Caco-2 (cell line): ENCODE measurements around the gene DGKB. TPM values are rescaled to one million over a fixed set of nuclear protein-coding genes. Genes with fewer than 3 reads are reported as not detected.

Experiments
- BruUV-seq: library from RNA; stranded (reverse); fragments of 400-500 nt; replicated peaks from 2 replicates; lab custom pipeline; 2021; lab: Mats Ljungman, UMichigan
- CTCF ChIA-PET: fragments of 300-600 bp; sonication (Branson Sonifier 250); formaldehyde crosslinking; loops from one replicate; lab custom pipeline; 2022; ENCODE audit warnings: antibody characterized with exemption; lab: Charles Lee
- POLR2A ChIA-PET: fragments of 300-600 bp; sonication (Branson Sonifier 250); formaldehyde crosslinking; loops from one replicate; lab custom pipeline; 2022; ENCODE audit warnings: antibody characterized with exemption; lab: Charles Lee
- DNase-seq, 2 experiments: peaks; one replicate each; pipeline versions ENCODE4 v3.0.0 to v3.0.0-alpha.2; 2020 to 2022
- H3K27me3 ChIP-seq: replicated peaks from 2 replicates; pipeline ENCODE4 v1.6.0; 2011; ENCODE audit warnings: low read length; ENCODE audit not compliant: control insufficient read depth, insufficient read depth
- H3K36me3 ChIP-seq: 2 replicates; pipeline ENCODE4 v1.5.1; 2011; ENCODE audit warnings: low read length; ENCODE audit not compliant: control insufficient read depth, insufficient read depth
- H3K4me1 ChIP-seq: fragments of 250-450 bp; sonication (Bioruptor Pico); 2 replicates; pipeline ENCODE4 v1.5.1; 2020; ENCODE audit warnings: mild to moderate bottlenecking
- H3K4me3 ChIP-seq: 2 replicates; pipeline ENCODE4 v1.5.1; 2011; ENCODE audit warnings: low read depth, mild to moderate bottlenecking, control low read depth, low read length
- H3K9me3 ChIP-seq: fragments of 250-450 bp; sonication (Bioruptor Pico); 2 replicates; pipeline ENCODE4 v1.5.1; 2020; ENCODE audit warnings: mild to moderate bottlenecking, moderate library complexity
- H3K27ac Mint-ChIP-seq: one replicate; pipeline ENCODE4 v1.8.0; 2022; ENCODE audit warnings: mixed read lengths; ENCODE audit not compliant: unreplicated experiment
- H3K27me3 Mint-ChIP-seq: one replicate; pipeline ENCODE4 v1.8.0; 2022; ENCODE audit warnings: mixed read lengths; ENCODE audit not compliant: insufficient read depth, unreplicated experiment
- H3K36me3 Mint-ChIP-seq: one replicate; pipeline ENCODE4 v1.8.0; 2022; ENCODE audit warnings: mild to moderate bottlenecking, mixed read lengths; ENCODE audit not compliant: insufficient read depth, unreplicated experiment
- H3K4me1 Mint-ChIP-seq: one replicate; pipeline ENCODE4 v1.8.0; 2022; ENCODE audit warnings: low read depth, mixed read lengths; ENCODE audit not compliant: unreplicated experiment
- H3K4me3 Mint-ChIP-seq: one replicate; pipeline ENCODE4 v1.8.0; 2022; ENCODE audit warnings: mild to moderate bottlenecking, moderate library complexity, mixed read lengths; ENCODE audit not compliant: unreplicated experiment
- H3K9me3 Mint-ChIP-seq: one replicate; pipeline ENCODE4 v1.8.0; 2022; ENCODE audit warnings: mixed read lengths; ENCODE audit not compliant: unreplicated experiment
- intact Hi-C: fragments of 100-400 bp; cut with micrococcal nuclease; formaldehyde crosslinking; loops from one replicate; pipeline ENCODE4 v1.10.0; 2022; ENCODE audit not compliant: unreplicated experiment
- total RNA-seq: library from RNA; stranded (reverse); gene quantifications from 2 replicates; pipeline ENCODE4 v1.2.3, GENCODE V29; 2022
- TF ChIP-seq, protein P1 (sequence below), 2 experiments: fragments of 200-600 bp in 1 of 2; IDR thresholded peaks; 1 replicate in 1 of 2; 2 replicates in 1 of 2; pipeline versions ENCODE4 v1.5.1 to v1.8.0; 2011 to 2022; ENCODE audit warnings: antibody characterized with exemption in 1 of 2, control low read depth in 1 of 2, inconsistent platforms in 1 of 2, low read depth in 1 of 2, low read length in 1 of 2, mild to moderate bottlenecking in 1 of 2, moderate library complexity in 1 of 2; ENCODE audit not compliant: insufficient read depth in 1 of 2, severe bottlenecking in 1 of 2, unreplicated experiment in 1 of 2

Gene DGKB
- total RNA-seq, 1 experiment from 2014 or later: 0.39 TPM

DNA sequence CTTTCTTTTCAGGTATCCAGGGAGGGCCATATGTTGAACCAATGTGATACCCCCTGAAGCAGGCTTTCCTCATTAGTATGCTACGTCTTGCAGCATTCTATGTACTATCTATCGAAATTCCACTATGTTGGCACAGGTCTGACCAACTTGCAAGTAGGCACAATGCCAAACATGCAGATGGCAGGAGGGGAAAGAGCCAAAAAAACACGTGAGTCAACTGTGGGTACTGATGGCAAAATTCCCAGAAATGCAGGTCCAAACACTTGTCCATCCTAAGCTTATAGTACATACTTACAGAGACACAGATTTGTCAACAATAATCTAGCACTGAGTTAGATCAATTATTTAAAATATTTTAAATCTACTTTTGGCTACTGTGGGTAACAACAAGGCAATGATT, 394.9 kb downstream of the DGKB start:
- Mint-ChIP-seq H3K4me3 (no peak overlapping the region), H3K27me3 (no peaks in the 10 kb centered on the region), H3K9me3 (no peaks in the 10 kb centered on the region), H3K4me1 (no peaks in the 10 kb centered on the region), H3K36me3 (no peaks in the 10 kb centered on the region), H3K27ac (no peak overlapping the region)
- no TSS peak for BruUV-seq
- ChIA-PET CTCF (no interaction called here), POLR2A (no interaction called here)
- intact Hi-C loops: no loop called here
- no peak for DNase-seq
- Histone ChIP-seq H3K4me1 (no peaks in the 10 kb centered on the region), H3K4me3 (no peak overlapping the region), H3K36me3 (no peaks in the 10 kb centered on the region), H3K9me3 (no peaks in the 10 kb centered on the region), H3K27me3 (no peaks in the 10 kb centered on the region)
- TF ChIP-seq, protein P1, sequence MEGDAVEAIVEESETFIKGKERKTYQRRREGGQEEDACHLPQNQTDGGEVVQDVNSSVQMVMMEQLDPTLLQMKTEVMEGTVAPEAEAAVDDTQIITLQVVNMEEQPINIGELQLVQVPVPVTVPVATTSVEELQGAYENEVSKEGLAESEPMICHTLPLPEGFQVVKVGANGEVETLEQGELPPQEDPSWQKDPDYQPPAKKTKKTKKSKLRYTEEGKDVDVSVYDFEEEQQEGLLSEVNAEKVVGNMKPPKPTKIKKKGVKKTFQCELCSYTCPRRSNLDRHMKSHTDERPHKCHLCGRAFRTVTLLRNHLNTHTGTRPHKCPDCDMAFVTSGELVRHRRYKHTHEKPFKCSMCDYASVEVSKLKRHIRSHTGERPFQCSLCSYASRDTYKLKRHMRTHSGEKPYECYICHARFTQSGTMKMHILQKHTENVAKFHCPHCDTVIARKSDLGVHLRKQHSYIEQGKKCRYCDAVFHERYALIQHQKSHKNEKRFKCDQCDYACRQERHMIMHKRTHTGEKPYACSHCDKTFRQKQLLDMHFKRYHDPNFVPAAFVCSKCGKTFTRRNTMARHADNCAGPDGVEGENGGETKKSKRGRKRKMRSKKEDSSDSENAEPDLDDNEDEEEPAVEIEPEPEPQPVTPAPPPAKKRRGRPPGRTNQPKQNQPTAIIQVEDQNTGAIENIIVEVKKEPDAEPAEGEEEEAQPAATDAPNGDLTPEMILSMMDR (IDR thresholded peaks at IDR 0.05; ENCODE audit: insufficient read depth in 1 of 2, low read depth in 1 of 2, low read length in 1 of 2, severe bottlenecking in 1 of 2, unreplicated experiment in 1 of 2): no peak

DNA sequence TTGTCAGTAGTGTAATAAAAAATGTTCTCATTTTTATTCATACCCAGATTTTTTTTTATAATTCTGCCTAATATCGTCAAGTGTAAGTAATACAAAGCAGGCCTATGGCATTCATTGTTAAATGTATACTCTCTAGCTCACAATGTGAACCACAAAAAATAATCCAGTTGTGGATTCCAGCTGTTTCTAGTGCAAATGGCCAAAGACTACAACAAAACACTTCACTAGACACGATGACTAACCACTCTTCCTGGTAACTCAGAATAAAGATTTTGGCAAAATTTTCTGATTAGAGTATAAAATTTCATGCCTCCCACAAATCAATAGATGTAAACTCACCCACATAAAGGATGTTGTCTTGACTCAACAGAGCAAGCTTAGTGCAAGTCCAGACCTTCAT, 396.6 kb downstream of the DGKB start:
- Mint-ChIP-seq H3K27me3 (no peaks in the 10 kb centered on the region), H3K9me3 (no peaks in the 10 kb centered on the region), H3K36me3 (no peaks in the 10 kb centered on the region), H3K4me3 (no peak overlapping the region), H3K4me1 (no peaks in the 10 kb centered on the region), H3K27ac (no peak overlapping the region)
- intact Hi-C loops: no loop called here
- Histone ChIP-seq H3K27me3 (no peaks in the 10 kb centered on the region), H3K9me3 (no peaks in the 10 kb centered on the region), H3K36me3 (no peaks in the 10 kb centered on the region), H3K4me1 (no peaks in the 10 kb centered on the region), H3K4me3 (no peak overlapping the region)
- BruUV-seq: no TSS peak
- DNase-seq: no peak
- ChIA-PET CTCF (no interaction called here), POLR2A (no interaction called here)
- TF ChIP-seq, protein P1 (IDR thresholded peaks at IDR 0.05; ENCODE audit: insufficient read depth in 1 of 2, low read depth in 1 of 2, low read length in 1 of 2, severe bottlenecking in 1 of 2, unreplicated experiment in 1 of 2): no peak

DNA sequence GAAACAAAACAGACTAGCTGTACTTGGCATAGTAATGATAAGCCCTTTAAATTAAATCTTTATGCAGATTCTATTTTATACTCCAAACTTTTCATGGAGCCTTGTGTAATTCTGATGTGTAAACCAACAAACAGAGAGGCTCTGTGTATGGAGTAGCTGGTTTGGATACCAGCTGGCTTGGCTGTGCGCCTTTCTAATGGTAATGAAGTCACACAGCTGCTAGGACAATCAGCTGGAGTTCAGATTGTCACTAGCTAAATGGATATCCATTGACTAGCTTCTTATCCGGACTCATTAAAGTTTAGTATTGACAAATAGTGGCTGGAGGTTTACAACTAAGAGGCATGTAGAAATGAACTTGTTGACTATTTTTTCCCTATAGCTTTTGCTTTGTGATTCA, 398.4 kb downstream of the DGKB start:
- H3K4me1 Mint-ChIP-seq: no peaks in the 10 kb centered on the region
- Histone ChIP-seq H3K27me3 (no peaks in the 10 kb centered on the region), H3K4me1 (no peaks in the 10 kb centered on the region), H3K9me3 (no peaks in the 10 kb centered on the region), H3K4me3 (no peak overlapping the region), H3K36me3 (no peaks in the 10 kb centered on the region)
- no peaks in the 10 kb centered on the region for H3K9me3 Mint-ChIP-seq
- intact Hi-C loops: no loop called here
- POLR2A ChIA-PET: no interaction called here
- no peaks in the 10 kb centered on the region for H3K27me3 Mint-ChIP-seq
- no peak overlapping the region for H3K4me3 Mint-ChIP-seq
- BruUV-seq: no TSS peak
- no peaks in the 10 kb centered on the region for H3K36me3 Mint-ChIP-seq
- no peak for DNase-seq
- no peak overlapping the region for H3K27ac Mint-ChIP-seq
- TF ChIP-seq, protein P1 (IDR thresholded peaks at IDR 0.05; ENCODE audit: insufficient read depth in 1 of 2, low read depth in 1 of 2, low read length in 1 of 2, severe bottlenecking in 1 of 2, unreplicated experiment in 1 of 2): no peak
- CTCF ChIA-PET: no interaction called here
